Keratinocyte (primary cell): ENCODE results near the gene ZBTB37. TPM values are rescaled to one million over a fixed set of nuclear protein-coding genes. Genes with fewer than 3 reads are reported as not detected.

ENCODE experiments used
- DNase-seq: peaks from one replicate; pipeline ENCODE4 v3.0.0-alpha.2; 2011; ENCODE audit warnings: low read depth, missing footprints, low spot score
- FAIRE-seq: peaks from 2 replicates; lab custom pipeline; 2011; peaks lifted over from hg19 to GRCh38; lab: Jason Lieb, UNC
- H2AFZ ChIP-seq: 2 replicates; pipeline ENCODE4 v1.6.0; 2012; ENCODE audit warnings: low read length, control low read depth, inconsistent platforms; ENCODE audit not compliant: control insufficient read depth
- H3K27ac ChIP-seq: 2 replicates; pipeline ENCODE4 v1.5.1; 2011; ENCODE audit warnings: low read length; ENCODE audit not compliant: control insufficient read depth, insufficient read depth
- H3K27me3 ChIP-seq: 3 replicates; pipeline ENCODE4 v1.6.0; 2011; ENCODE audit warnings: low read length; ENCODE audit not compliant: control insufficient read depth, insufficient read depth; ENCODE audit errors: extremely low read depth
- H3K36me3 ChIP-seq, 2 experiments: 2 replicates in 1 of 2; 3 replicates in 1 of 2; pipeline ENCODE4 v1.5.1; 2011; ENCODE audit warnings: low read length in 2 of 2, mild to moderate bottlenecking in 1 of 2; ENCODE audit not compliant: control insufficient read depth in 2 of 2, insufficient read depth in 2 of 2; ENCODE audit errors: extremely low read depth in 1 of 2
- H3K4me1 ChIP-seq: 3 replicates; pipeline ENCODE4 v1.5.1; 2011; ENCODE audit warnings: low read length; ENCODE audit not compliant: control insufficient read depth, insufficient read depth; ENCODE audit errors: extremely low read depth
- H3K4me2 ChIP-seq: 3 replicates; pipeline ENCODE4 v1.6.0; 2011; ENCODE audit warnings: low read depth, low read length; ENCODE audit not compliant: control insufficient read depth, insufficient read depth; ENCODE audit errors: extremely low read depth
- H3K4me3 ChIP-seq, 3 experiments: fragments of 200-600 bp in 1 of 3; sonication (generic) in 1 of 3; 2 replicates in 2 of 3; 3 replicates in 1 of 3; pipeline ENCODE4 v1.5.1; 2011 to 2016; ENCODE audit warnings: low read length in 3 of 3, mild to moderate bottlenecking in 3 of 3, control low read depth in 2 of 3, inconsistent platforms in 1 of 3, low read depth in 1 of 3, mixed read lengths in 1 of 3, mixed run types in 1 of 3, moderate library complexity in 1 of 3; ENCODE audit not compliant: control insufficient read depth in 2 of 3, insufficient read depth in 2 of 3; ENCODE audit errors: extremely low read depth in 1 of 3
- H3K79me2 ChIP-seq: 2 replicates; pipeline ENCODE4 v1.6.0; 2012; ENCODE audit warnings: low read length; ENCODE audit not compliant: control insufficient read depth, insufficient read depth
- H3K9ac ChIP-seq: 3 replicates; pipeline ENCODE4 v1.6.0; 2011; ENCODE audit warnings: low read length; ENCODE audit not compliant: control insufficient read depth, insufficient read depth; ENCODE audit errors: extremely low read depth
- H3K9me1 ChIP-seq: 3 replicates; pipeline ENCODE4 v1.6.0; 2011; ENCODE audit warnings: low read length; ENCODE audit not compliant: control insufficient read depth, insufficient read depth; ENCODE audit errors: extremely low read depth
- H3K9me3 ChIP-seq: 2 replicates; pipeline ENCODE4 v1.5.1; 2012; ENCODE audit warnings: low read depth, low read length; ENCODE audit not compliant: control insufficient read depth
- H4K20me1 ChIP-seq: 3 replicates; pipeline ENCODE4 v1.6.0; 2011; ENCODE audit warnings: low read length; ENCODE audit not compliant: control insufficient read depth, insufficient read depth; ENCODE audit errors: extremely low read depth
- CTCF ChIP-seq, 3 experiments: IDR thresholded peaks in 1 of 3; conservative IDR thresholded peaks in 1 of 3; optimal IDR thresholded peaks in 1 of 3; 2 replicates in 2 of 3; 3 replicates in 1 of 3; pipeline versions ENCODE3 to v1.5.1; 2011; ENCODE audit warnings: low read length in 3 of 3, mild to moderate bottlenecking in 3 of 3, moderate library complexity in 2 of 3, control low read depth in 1 of 3, inconsistent platforms in 1 of 3; ENCODE audit not compliant: insufficient read depth in 2 of 3; ENCODE audit errors: extremely low read depth in 1 of 3
- EZH2 ChIP-seq: IDR thresholded peaks from one replicate; pipeline ENCODE4 v1.6.1; 2012; ENCODE audit warnings: inconsistent platforms, mild to moderate bottlenecking, low read length, moderate library complexity
- dilution Hi-C: fragments of 300-500 bp; cut with MboI; formaldehyde crosslinking; loops from one replicate; pipeline ENCODE4 v1.7.0; 2020; ENCODE audit warnings: low sequenced_read_pairs; ENCODE audit not compliant: extremely low pct_ligation_motif_present
- polyA plus RNA-seq, 5 experiments: library from polyadenylated mRNA; depleted of rRNA in 3 of 5; stranded (reverse) in 3 of 5; stranded (forward) in 1 of 5; unstranded in 1 of 5; fragments of >200 nt; gene quantifications; 1 replicate in 1 of 5; 2 replicates in 3 of 5; 3 replicates in 1 of 5; pipeline versions ENCODE4 v1.2.1 to v1.2.3, GENCODE V29; 2011 to 2012; ENCODE audit warnings: missing spikeins in 2 of 5, low read depth in 1 of 5, low replicate concordance in 1 of 5

The ZBTB37 gene
- polyA plus RNA-seq, 1 donor (not counting 4 experiments of a cell fraction or from before 2014, with no cell fraction given): 1.8 TPM

GRCh38 chr1:173853074-173853473 lies 15.1 kb upstream of the ZBTB37 start:
- Histone ChIP-seq H3K27ac (no peak overlapping the region), H3K4me2 (no peak overlapping the region)

GRCh38 chr1:173856014-173856413 lies 12.2 kb upstream of the ZBTB37 start:
- no peak overlapping the region for H3K4me3 ChIP-seq
- H3K9me3 ChIP-seq: no peaks in the 10 kb centered on the region
- H4K20me1 ChIP-seq: no peaks in the 10 kb centered on the region
- H3K9ac ChIP-seq: no peak overlapping the region
- no peak overlapping the region for H3K27ac ChIP-seq
- H3K4me2 ChIP-seq: no peak overlapping the region
- no peaks in the 10 kb centered on the region for H3K27me3 ChIP-seq
- DNase-seq: no peak
- H3K79me2 ChIP-seq: no peaks in the 10 kb centered on the region
- no peak overlapping the region for H2AFZ ChIP-seq
- no peak for FAIRE-seq
- no peaks in the 10 kb centered on the region for H3K4me1 ChIP-seq
- H3K9me1 ChIP-seq: no peaks in the 10 kb centered on the region
- peaks cover 5 to 16% of the 10 kb centered on the region in 2 experiments for H3K36me3 ChIP-seq
- dilution Hi-C loops: no loop called here
- TF ChIP-seq EZH2 (no peak), CTCF (optimal IDR thresholded peaks at IDR 0.05 in 1 of 3, IDR thresholded peaks at IDR 0.05 in 1 of 3, conservative IDR thresholded peaks at IDR 0.05 in 1 of 3; ENCODE audit: extremely low read depth in 1 of 3, insufficient read depth in 2 of 3, low read length in 3 of 3) (no peak)

More at GRCh38 chr1:173853074-173853473, 15.1 kb upstream of the ZBTB37 start:
- no peak overlapping the region for H2AFZ ChIP-seq
- dilution Hi-C loops: no loop called here
- FAIRE-seq (no peak), DNase-seq (no peak)
- no peaks in the 10 kb centered on the region for H3K4me1 ChIP-seq
- H3K36me3 ChIP-seq: peaks cover 5 to 18% of the 10 kb centered on the region in 2 experiments
- no peaks in the 10 kb centered on the region for H4K20me1 ChIP-seq
- H3K9me1 ChIP-seq: no peaks in the 10 kb centered on the region
- H3K27me3 ChIP-seq: no peaks in the 10 kb centered on the region
- TF ChIP-seq CTCF (optimal IDR thresholded peaks at IDR 0.05 in 1 of 3, IDR thresholded peaks at IDR 0.05 in 1 of 3, conservative IDR thresholded peaks at IDR 0.05 in 1 of 3; ENCODE audit: extremely low read depth in 1 of 3, insufficient read depth in 2 of 3, low read length in 3 of 3) (no peak), EZH2 (no peak)
- H3K4me3 ChIP-seq: no peak overlapping the region
- no peaks in the 10 kb centered on the region for H3K9me3 ChIP-seq
- H3K9ac ChIP-seq: no peak overlapping the region
- no peaks in the 10 kb centered on the region for H3K79me2 ChIP-seq
